ENCODE results near the gene GCKR. TPM values are rescaled to one million over a fixed set of nuclear protein-coding genes. Genes with fewer than 3 reads are reported as not detected.

Gene GCKR
- total and polyA plus RNA-seq, 2 of the 13 experiments (the other 11 are each of a cell fraction or from before 2014, with no cell fraction given): 15.2 to 48.3 TPM

DNA sequence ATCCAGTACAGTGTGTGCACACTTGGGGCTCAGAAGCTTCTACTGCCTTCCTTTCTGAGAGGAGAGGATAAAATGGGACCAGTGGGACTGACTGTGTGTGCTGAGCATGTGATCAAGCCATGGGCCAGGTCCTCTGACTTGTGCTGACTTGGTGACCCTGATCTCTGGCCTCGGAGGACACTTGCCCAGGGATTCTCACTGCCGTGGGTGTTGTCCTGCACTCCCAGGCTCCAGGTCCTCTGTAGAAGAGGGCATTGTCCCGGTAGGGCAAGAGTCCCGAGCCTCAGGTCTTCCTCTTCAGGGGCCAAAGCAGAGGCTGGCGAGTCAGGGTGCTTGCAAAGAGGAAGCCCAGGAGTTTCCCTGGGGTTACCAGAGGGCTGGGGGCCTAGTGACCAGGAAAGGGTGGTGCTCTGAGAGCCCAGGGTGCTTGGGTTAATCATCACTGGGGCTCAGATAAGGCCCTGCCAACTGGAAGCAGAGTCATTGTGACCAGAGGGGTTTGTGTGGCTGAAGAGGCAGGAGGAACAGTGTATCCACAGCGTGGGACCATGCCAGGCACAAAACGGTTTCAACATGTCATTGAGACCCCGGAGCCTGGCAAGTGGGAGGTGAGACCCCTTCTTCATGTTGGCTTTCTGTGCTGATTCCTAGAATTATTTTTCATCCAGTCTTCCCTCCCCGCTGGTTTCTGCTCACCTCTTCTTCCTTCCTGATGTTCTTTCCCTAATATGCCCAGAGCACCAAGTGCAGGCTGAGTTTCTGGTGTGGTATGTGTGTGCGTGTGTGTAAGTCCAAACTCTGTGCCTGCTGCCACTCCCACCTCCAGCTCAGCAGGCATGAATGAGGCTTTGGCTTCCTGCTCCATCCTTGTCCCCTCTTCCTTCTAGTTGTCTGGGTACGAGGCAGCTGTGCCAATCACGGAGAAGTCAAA is at the start of gene GCKR (continued):
- TF ChIP-seq ZBTB40 (IDR thresholded peaks at IDR 0.05) (no peak), ZBTB40 (CRISPR knock-in tag; IDR thresholded peaks at IDR 0.05) (peak; percentile 74), EED (CRISPR knock-in tag; IDR thresholded peaks at IDR 0.05) (peak; percentile 25; the same call in 1 of the 2 replicates), RFXAP (CRISPR knock-in tag; IDR thresholded peaks at IDR 0.05; ENCODE audit: borderline replicate concordance) (peak; percentile 91; the same call in 1 of the 2 replicates), ZNF513 (CRISPR knock-in tag; conservative IDR thresholded peaks at IDR 0.05) (no peak), CEBPB (IDR thresholded peaks at IDR 0.05; ENCODE audit: borderline replicate concordance, low read depth, low read length) (no peak), TCF7L2 (IDR thresholded peaks at IDR 0.05; ENCODE audit: low read depth, low read length) (no peak), MAFK (conservative IDR thresholded peaks at IDR 0.05 in 1 of 2, IDR thresholded peaks at IDR 0.05 in 1 of 2; ENCODE audit: low read length in 2 of 2) (peak in 1 of 2 experiments; percentile 25; a peak in 1 of 4 replicates), ATRX (CRISPR knock-in tag; IDR thresholded peaks at IDR 0.05; ENCODE audit: borderline replicate concordance) (no peak), ZBTB10 (CRISPR knock-in tag; IDR thresholded peaks at IDR 0.05; ENCODE audit: borderline replicate concordance) (0 out of 2 replicates have a peak, but pooled peaks have one; percentile 60), ZNF101 (CRISPR knock-in tag; IDR thresholded peaks at IDR 0.05; ENCODE audit: borderline replicate concordance, low read depth) (no peak), ZNF207 (IDR thresholded peaks at IDR 0.05; ENCODE audit: borderline replicate concordance) (no peak)

Data from HepG2 (cell line).